CD4-positive, alpha-beta memory T cell (primary cell): Measurements from ENCODE around the gene SNPH. TPM values are rescaled to one million over a fixed set of nuclear protein-coding genes. Genes with fewer than 3 reads are reported as not detected.

ENCODE experiments used
- CTCF ChIA-PET: fragments of 350-600 bp; sonication (Branson Sonifier 250); formaldehyde crosslinking; loops from one replicate; lab custom pipeline; 2021; ENCODE audit warnings: inconsistent platforms; ENCODE audit not compliant: partially characterized antibody; lab: Charles Lee
- POLR2A ChIA-PET: fragments of 350-600 bp; sonication (Branson Sonifier 250); formaldehyde crosslinking; loops from one replicate; lab custom pipeline; 2021; ENCODE audit not compliant: partially characterized antibody; lab: Charles Lee
- DNase-seq, 5 donors: peaks; one replicate each; pipeline versions ENCODE4 v3.0.0 to v3.0.0-alpha.2; 2020 to 2022; ENCODE audit warnings: mixed read lengths in 1 of 5
- H3K27ac ChIP-seq: one replicate; pipeline ENCODE4 v1.7.0; 2013; ENCODE audit warnings: low read depth, low read length
- H3K27me3 ChIP-seq: 2 replicates; pipeline ENCODE4 v1.7.0; 2013; ENCODE audit warnings: mild to moderate bottlenecking, low read length, moderate library complexity; ENCODE audit not compliant: insufficient read depth
- H3K36me3 ChIP-seq: 2 replicates; pipeline ENCODE4 v1.7.0; 2013; ENCODE audit warnings: mild to moderate bottlenecking, low read length, moderate library complexity; ENCODE audit not compliant: insufficient read depth
- H3K4me1 ChIP-seq: 2 replicates; pipeline ENCODE4 v1.7.0; 2013; ENCODE audit warnings: mild to moderate bottlenecking, low read length, moderate library complexity; ENCODE audit not compliant: insufficient read depth
- H3K4me3 ChIP-seq, 2 donors: one replicate each; pipeline ENCODE4 v1.7.0; 2013; ENCODE audit warnings: low read length in 2 of 2, mild to moderate bottlenecking in 1 of 2
- H3K9me3 ChIP-seq, 2 donors: one replicate each; pipeline ENCODE4 v1.7.0; 2013; ENCODE audit warnings: low read length in 2 of 2, control low read depth in 1 of 2; ENCODE audit not compliant: control insufficient read depth in 1 of 2
- H3K27ac Mint-ChIP-seq, 7 donors: one replicate each; pipeline ENCODE4 v1.8.0; 2020 to 2021; ENCODE audit warnings: mixed read lengths in 7 of 7, mild to moderate bottlenecking in 6 of 7, inconsistent platforms in 3 of 7, moderate library complexity in 3 of 7
- H3K27me3 Mint-ChIP-seq, 2 donors: one replicate each; pipeline ENCODE4 v1.8.0; 2020 to 2021; ENCODE audit warnings: mixed read lengths in 2 of 2
- H3K36me3 Mint-ChIP-seq, 2 donors: one replicate each; pipeline ENCODE4 v1.8.0; 2020 to 2021; ENCODE audit warnings: mixed read lengths in 2 of 2, inconsistent platforms in 1 of 2, mild to moderate bottlenecking in 1 of 2
- H3K4me1 Mint-ChIP-seq, 4 donors: one replicate each; pipeline ENCODE4 v1.8.0; 2020 to 2021; ENCODE audit warnings: mixed read lengths in 4 of 4, mild to moderate bottlenecking in 1 of 4
- H3K4me3 Mint-ChIP-seq, 8 donors: one replicate each; pipeline ENCODE4 v1.8.0; 2020 to 2021; ENCODE audit warnings: mixed read lengths in 8 of 8, mild to moderate bottlenecking in 7 of 8, moderate library complexity in 6 of 8, inconsistent platforms in 3 of 8
- H3K9me3 Mint-ChIP-seq, 8 donors: one replicate each; pipeline ENCODE4 v1.8.0; 2020 to 2021; ENCODE audit warnings: mixed read lengths in 8 of 8, mild to moderate bottlenecking in 5 of 8, inconsistent platforms in 3 of 8, moderate library complexity in 1 of 8
- intact Hi-C: fragments of 100-400 bp; cut with micrococcal nuclease; formaldehyde crosslinking; loops from one replicate; pipeline ENCODE4 v1.15.1; 2023
- polyA plus RNA-seq, 2 donors: library from polyadenylated mRNA; unstranded; fragments of 300-500 nt; fragmentation: Illumina TruSeq; gene quantifications; one replicate each; pipeline ENCODE4 v1.2.3, GENCODE V29; 2021
- total RNA-seq, 2 experiments: library from RNA; stranded (reverse); gene quantifications; one replicate each; pipeline ENCODE4 v1.2.3, GENCODE V29; 2021

The SNPH gene
- total and polyA plus RNA-seq, 4 experiments from 2014 or later, result 2.5 to 15.9 (median 10.4) TPM

DNA sequence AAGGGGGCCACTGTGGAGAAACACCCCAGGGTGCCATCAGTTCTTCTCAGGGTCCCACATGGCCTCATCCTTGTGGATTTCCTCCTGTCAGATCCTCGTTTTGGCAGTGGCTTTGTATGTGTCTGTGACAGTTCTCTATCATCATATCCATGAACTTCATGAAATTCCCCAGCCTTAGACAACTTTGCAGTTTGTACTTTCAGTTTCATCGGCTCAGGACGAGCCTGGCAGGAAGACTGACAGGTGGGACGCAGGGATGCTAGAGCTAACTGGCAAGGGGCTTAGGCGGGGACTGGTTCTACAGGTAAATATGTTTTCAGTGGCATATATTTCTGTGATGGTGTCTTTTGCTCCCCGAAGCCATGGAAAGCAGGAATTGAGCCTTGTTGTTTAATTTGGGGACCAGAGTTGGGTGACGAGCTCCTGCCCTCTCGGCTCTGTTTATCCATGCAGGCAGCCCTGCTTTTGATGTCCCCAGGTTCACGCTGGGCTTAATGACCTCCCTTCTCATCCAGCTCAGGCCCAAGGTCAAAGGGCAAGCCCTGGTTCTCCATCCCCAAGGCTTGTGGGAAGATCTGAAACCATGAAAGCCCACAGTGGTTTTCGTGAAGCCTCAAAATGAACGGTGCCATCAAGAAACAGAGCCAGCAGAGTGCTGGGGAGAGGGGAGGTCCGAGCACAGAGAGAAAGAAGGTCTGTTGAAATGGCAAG lies 51.6 kb downstream of the SNPH start:
- H3K27me3 ChIP-seq, result no peaks in the 10 kb centered on the region
- ChIA-PET CTCF (interaction anchor here (4.4 kb wide), 1 partner anchor 118 kb away, joined by 58 read pairs; no protein-coding TSS in a partner anchor), POLR2A (no interaction called here)
- DNase-seq, result no peak
- Mint-ChIP-seq H3K4me1 (peaks cover 4 to 10% (median 7%) of the 10 kb centered on the region in 4 donors), H3K4me3 (peak overlapping the region in 1 of 8 donors; percentile 54), H3K27me3 (no peaks in the 10 kb centered on the region), H3K27ac (peak overlapping the region in 2 of 7 donors; percentile 41 to 60), H3K36me3 (no peaks in the 10 kb centered on the region), H3K9me3 (no peaks in the 10 kb centered on the region)
- intact Hi-C loops, result no loop called here
- H3K4me3 ChIP-seq, result no peak overlapping the region
- no peaks in the 10 kb centered on the region for H3K36me3 ChIP-seq
- H3K27ac ChIP-seq, result no peak overlapping the region
- H3K4me1 ChIP-seq, result peaks cover 8% of the 10 kb centered on the region
- no peaks in the 10 kb centered on the region for H3K9me3 ChIP-seq

DNA sequence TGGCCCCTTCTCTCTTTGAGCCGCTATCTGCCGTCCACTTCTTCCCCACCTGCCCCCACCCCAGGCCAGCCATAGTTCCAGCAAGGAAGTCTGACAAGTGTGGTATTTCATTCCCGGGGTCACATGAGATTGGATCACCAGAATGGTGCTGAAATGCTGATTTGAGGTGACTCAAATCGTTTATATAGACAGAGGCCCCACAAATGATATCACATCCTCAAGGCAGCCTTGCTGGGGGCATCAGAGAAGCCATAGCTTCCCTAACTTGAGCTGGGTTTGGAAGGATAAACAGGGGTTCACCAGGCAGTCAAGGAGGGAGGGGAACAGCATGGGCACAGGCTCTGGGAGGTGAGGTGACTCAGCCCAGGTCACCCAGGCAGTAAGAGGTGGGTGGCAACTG lies 53.0 kb downstream of the SNPH start:
- Mint-ChIP-seq H3K27ac (peak overlapping the region in 1 of 7 donors; percentile 64), H3K27me3 (no peaks in the 10 kb centered on the region), H3K36me3 (no peaks in the 10 kb centered on the region), H3K4me3 (no peak overlapping the region), H3K4me1 (peaks cover 4 to 7% (median 5%) of the 10 kb centered on the region in 4 donors), H3K9me3 (no peaks in the 10 kb centered on the region)
- peaks cover 2% of the 10 kb centered on the region for H3K4me1 ChIP-seq
- no peak overlapping the region for H3K27ac ChIP-seq
- H3K4me3 ChIP-seq, result no peak overlapping the region
- CTCF ChIA-PET, result no interaction called here
- H3K9me3 ChIP-seq, result no peaks in the 10 kb centered on the region
- H3K36me3 ChIP-seq, result no peaks in the 10 kb centered on the region
- POLR2A ChIA-PET, result no interaction called here
- DNase-seq, result no peak
- intact Hi-C loops, result no loop called here
- no peaks in the 10 kb centered on the region for H3K27me3 ChIP-seq

DNA sequence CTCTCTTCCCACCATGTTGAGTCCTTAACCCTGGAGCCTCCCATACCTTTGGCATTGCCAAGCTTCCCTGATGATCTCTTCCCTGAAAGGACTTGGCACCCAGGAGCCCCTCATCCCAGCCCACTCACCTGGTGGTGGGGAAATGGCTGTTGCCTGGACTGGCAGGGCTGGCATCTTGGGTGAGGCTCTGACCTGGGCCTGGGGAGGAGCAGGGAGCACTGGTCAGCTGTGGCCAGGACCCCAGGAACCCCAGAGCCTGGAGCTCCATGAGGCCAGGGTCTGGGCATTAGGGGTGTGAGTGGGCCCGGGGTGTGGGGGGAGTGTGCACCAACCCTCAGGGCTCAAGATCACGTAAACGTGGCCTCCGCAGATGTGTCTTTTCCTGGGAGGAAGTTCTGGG lies 53.4 kb downstream of the SNPH start:
- intact Hi-C loops, result no loop called here
- no peak for DNase-seq
- POLR2A ChIA-PET, result no interaction called here
- no peak overlapping the region for H3K4me3 Mint-ChIP-seq
- no peaks in the 10 kb centered on the region for H3K36me3 Mint-ChIP-seq
- H3K4me1 Mint-ChIP-seq, result peaks cover 5 to 7% (median 6%) of the 10 kb centered on the region in 4 donors
- Histone ChIP-seq H3K36me3 (no peaks in the 10 kb centered on the region), H3K27me3 (no peaks in the 10 kb centered on the region), H3K27ac (no peak overlapping the region), H3K9me3 (no peaks in the 10 kb centered on the region), H3K4me1 (peaks cover 6% of the 10 kb centered on the region), H3K4me3 (no peak overlapping the region)
- no peaks in the 10 kb centered on the region for H3K9me3 Mint-ChIP-seq
- no peak overlapping the region for H3K27ac Mint-ChIP-seq
- CTCF ChIA-PET, result no interaction called here
- H3K27me3 Mint-ChIP-seq, result no peaks in the 10 kb centered on the region

DNA sequence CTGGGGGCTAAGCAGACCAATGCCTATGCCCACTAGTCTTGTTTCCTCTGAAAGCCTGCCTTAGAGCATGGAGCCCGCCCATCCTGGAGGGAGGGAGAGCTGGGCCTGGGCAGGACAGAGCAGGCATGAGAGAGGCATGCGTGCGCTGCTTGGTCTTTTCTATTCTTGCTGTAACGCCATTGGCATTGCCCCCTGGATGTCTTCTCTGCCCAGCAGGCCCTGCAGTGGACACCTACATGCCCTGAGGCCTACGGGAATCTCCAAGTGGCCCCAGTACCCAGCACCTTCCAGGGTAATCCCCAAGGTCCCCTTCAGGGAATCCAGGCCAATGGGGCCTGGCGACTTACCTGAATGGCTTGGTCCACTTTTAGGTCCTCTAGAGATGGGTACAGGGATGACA lies 53.9 kb downstream of the SNPH start:
- Histone ChIP-seq H3K27me3 (no peaks in the 10 kb centered on the region), H3K36me3 (no peaks in the 10 kb centered on the region), H3K9me3 (no peaks in the 10 kb centered on the region), H3K4me1 (peaks cover 11% of the 10 kb centered on the region), H3K27ac (no peak overlapping the region), H3K4me3 (no peak overlapping the region)
- CTCF ChIA-PET, result no interaction called here
- POLR2A ChIA-PET, result no interaction called here
- Mint-ChIP-seq H3K4me3 (no peak overlapping the region), H3K9me3 (no peaks in the 10 kb centered on the region), H3K4me1 (peaks cover 5 to 7% (median 6%) of the 10 kb centered on the region in 4 donors), H3K27ac (no peak overlapping the region), H3K27me3 (no peaks in the 10 kb centered on the region), H3K36me3 (no peaks in the 10 kb centered on the region)
- intact Hi-C loops, result no loop called here
- DNase-seq, result no peak

DNA sequence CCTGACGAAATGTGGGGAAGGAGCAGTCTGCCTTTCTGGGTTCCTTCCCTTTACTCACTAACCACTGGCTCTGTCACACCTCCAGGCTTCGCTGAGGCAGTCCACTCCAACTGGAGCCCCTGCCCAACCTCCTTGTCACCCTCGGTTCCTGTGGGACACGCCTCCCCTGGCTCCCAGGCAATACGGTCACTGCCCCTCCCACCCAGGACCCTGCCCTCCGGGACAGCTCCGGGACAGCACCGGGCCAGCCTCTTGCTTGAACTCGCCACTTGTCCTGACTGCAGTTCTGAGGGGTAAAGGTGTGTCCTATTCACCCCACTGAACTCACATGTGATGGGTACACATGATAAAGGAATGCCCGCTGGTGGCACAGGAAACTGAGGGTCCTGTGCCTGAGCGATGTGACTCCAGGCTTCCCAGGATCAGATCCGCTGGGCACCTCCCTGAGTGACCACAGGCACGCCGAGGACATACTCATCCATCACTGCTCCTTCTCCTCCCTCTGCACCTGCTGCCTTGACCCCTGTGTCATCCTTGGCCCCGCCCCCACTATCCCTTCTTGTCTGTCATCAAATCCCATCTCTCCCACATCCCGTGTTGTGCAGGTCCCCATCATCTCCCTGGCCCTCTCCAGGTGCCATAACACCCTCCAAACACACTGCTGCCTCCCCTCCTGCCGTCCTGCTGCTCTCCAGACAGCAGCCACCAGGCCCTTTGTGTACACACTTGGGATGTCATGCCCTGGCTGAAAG lies 55.0 kb downstream of the SNPH start:
- no peak overlapping the region for H3K4me3 Mint-ChIP-seq
- ChIA-PET POLR2A (interaction anchor here (1.2 kb wide), 1 partner anchor 8 kb away, joined by 3 read pairs; no protein-coding TSS in a partner anchor), CTCF (no interaction called here)
- Histone ChIP-seq H3K4me1 (peaks cover 15% of the 10 kb centered on the region), H3K9me3 (no peaks in the 10 kb centered on the region), H3K27me3 (no peaks in the 10 kb centered on the region), H3K36me3 (no peaks in the 10 kb centered on the region), H3K4me3 (no peak overlapping the region), H3K27ac (no peak overlapping the region)
- intact Hi-C loops, result no loop called here
- H3K9me3 Mint-ChIP-seq, result no peaks in the 10 kb centered on the region
- DNase-seq, result no peak
- H3K36me3 Mint-ChIP-seq, result no peaks in the 10 kb centered on the region
- H3K27me3 Mint-ChIP-seq, result no peaks in the 10 kb centered on the region
- H3K27ac Mint-ChIP-seq, result peak overlapping the region in 4 of 7 donors; percentile 27 to 78 (median 42)
- H3K4me1 Mint-ChIP-seq, result peaks cover 5 to 7% (median 6%) of the 10 kb centered on the region in 4 donors

DNA sequence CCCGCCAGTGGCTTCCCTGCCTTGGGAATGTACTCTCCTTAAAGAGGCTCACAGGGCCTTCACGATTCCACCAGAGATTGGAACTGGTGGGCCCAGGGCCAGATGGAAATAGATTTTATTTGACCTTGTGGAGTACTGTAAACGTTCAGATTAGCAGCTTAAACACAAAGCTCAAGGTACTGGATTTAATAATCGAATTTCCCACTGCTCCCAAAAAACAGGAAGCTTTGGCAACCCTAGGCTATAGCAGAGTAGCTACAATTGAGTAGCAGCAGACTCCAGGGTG lies 55.5 kb downstream of the SNPH start:
- no peaks in the 10 kb centered on the region for H3K9me3 Mint-ChIP-seq
- POLR2A ChIA-PET, result interaction anchor here (1.2 kb wide), 1 partner anchor 8 kb away, joined by 3 read pairs; no protein-coding TSS in a partner anchor
- no peaks in the 10 kb centered on the region for H3K36me3 Mint-ChIP-seq
- H3K4me1 Mint-ChIP-seq, result peaks cover 5 to 7% (median 6%) of the 10 kb centered on the region in 4 donors
- intact Hi-C loops, result no loop called here
- no peaks in the 10 kb centered on the region for H3K36me3 ChIP-seq
- H3K4me3 ChIP-seq, result no peak overlapping the region
- no peak overlapping the region for H3K4me3 Mint-ChIP-seq
- H3K9me3 ChIP-seq, result no peaks in the 10 kb centered on the region
- no peak for DNase-seq
- peaks cover 20% of the 10 kb centered on the region for H3K4me1 ChIP-seq
- peak overlapping the region in 2 of 7 donors; percentile 23 to 27 for H3K27ac Mint-ChIP-seq
- no peak overlapping the region for H3K27ac ChIP-seq
- no peaks in the 10 kb centered on the region for H3K27me3 ChIP-seq
- H3K27me3 Mint-ChIP-seq, result no peaks in the 10 kb centered on the region
- CTCF ChIA-PET, result interaction anchor here (1.1 to 1.5 kb wide), 3 partner anchors 9 to 182 kb away, joined by 3 to 4 read pairs (median 3); no protein-coding TSS in a partner anchor

DNA sequence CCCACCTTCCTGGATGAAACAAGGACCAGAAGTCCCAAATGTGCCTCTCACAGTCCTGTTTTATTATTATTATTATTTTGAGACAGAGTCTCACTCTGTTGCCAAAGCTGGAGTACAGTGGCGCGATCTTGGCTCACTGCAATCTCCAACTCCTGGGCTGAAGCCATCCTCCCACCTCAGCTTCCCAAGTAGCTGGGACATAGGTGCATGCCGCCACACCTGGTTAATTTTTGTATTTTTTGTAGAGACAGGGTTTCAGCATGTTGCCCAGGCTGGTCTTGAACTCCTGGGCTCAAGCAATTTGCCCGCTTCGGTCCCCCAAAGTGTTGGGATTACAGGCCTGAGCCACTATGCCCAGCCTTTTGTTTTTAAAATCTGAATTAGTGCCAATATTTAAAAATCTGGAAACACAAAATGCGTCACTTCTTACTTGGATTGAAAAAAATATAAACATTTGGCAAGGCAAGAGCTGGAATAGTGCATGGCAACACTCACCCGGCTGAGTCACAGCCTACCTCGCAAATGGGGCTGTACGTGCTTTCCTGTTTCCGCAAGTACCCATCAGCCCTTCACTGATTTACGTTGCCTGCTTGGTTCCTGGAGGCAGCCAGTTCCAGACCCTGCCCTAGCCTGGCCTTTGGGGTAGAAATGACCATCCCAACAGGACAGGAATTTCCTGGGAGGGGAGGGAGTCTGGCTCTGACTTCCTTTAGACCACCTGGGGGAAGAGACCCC lies 56.6 kb downstream of the SNPH start:
- Mint-ChIP-seq H3K4me3 (no peak overlapping the region), H3K4me1 (peaks cover 3 to 11% (median 7%) of the 10 kb centered on the region in 4 donors), H3K9me3 (no peaks in the 10 kb centered on the region), H3K27ac (peak overlapping the region in 4 of 7 donors; percentile 49 to 80 (median 77)), H3K27me3 (no peaks in the 10 kb centered on the region), H3K36me3 (peaks cover 0 to under 1% of the 10 kb centered on the region in 2 donors)
- Histone ChIP-seq H3K9me3 (no peaks in the 10 kb centered on the region), H3K4me3 (no peak overlapping the region), H3K4me1 (peaks cover 31% of the 10 kb centered on the region), H3K36me3 (no peaks in the 10 kb centered on the region), H3K27ac (no peak overlapping the region), H3K27me3 (no peaks in the 10 kb centered on the region)
- DNase-seq, result no peak
- ChIA-PET POLR2A (interaction anchor here (1.2 kb wide), 1 partner anchor 10 kb away, joined by 3 read pairs; no protein-coding TSS in a partner anchor), CTCF (interaction anchor here (1.1 to 1.5 kb wide), 4 partner anchors 10 to 454 kb away, joined by 3 to 4 read pairs (median 3); no protein-coding TSS in a partner anchor)
- intact Hi-C loops, result no loop called here
